GM19328 (cell line): ENCODE measurements around the gene DAD1.
"Not testable (repeated sequence)": the region's sequence is repeated elsewhere in the genome, so short reads cannot be mapped to it uniquely, and the experiment has no call there.

Experiments used
- ATAC-seq: cut with Tn5 transposase; IDR thresholded peaks from one replicate; pipeline ENCODE4 v1.9.1; 2021; ENCODE audit warnings: mild to moderate bottlenecking, moderate library complexity; ENCODE audit not compliant: unreplicated experiment

The DAD1 gene

DNA sequence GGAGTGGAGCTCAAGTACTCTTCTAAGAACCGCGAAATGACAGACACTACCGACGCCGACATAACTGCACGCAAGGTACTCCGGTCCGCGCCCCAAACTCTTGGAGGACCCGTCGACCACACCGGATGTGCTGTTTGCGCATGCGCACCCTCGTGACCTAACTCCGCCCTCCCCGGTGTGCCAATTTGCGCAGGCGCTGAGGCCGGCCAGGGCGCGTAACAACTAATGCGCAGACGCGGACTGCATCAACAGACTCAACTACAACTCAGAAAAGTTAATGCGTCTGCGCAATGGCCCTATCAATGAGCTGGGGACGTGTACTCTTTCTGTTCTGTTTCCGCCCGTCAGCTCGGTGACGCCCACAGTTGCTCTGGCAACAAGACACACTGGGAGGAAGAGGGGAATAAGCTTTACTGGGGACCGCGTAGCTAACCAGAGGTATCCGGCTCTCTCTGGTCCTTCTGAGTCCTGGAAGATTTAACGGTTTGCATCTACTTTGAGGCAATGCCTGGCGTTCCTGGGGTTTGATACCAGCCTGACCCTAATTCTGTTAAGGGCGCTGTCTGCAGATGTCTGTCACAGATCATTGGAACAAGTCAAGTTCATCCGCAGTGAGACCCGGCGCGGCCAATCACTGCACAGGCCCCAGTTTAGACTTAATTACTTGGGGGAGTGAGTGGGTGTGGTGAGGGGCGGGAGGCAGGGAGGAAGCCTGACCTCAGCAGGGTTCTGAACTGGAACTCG is at the start of gene DAD1:
TSS of gene DAD1 (minus strand) at position 129 of the 744 bp plus-strand sequence. CDS start at position 62, 67 bp downstream.
- peak; percentile 92 for ATAC-seq

DNA sequence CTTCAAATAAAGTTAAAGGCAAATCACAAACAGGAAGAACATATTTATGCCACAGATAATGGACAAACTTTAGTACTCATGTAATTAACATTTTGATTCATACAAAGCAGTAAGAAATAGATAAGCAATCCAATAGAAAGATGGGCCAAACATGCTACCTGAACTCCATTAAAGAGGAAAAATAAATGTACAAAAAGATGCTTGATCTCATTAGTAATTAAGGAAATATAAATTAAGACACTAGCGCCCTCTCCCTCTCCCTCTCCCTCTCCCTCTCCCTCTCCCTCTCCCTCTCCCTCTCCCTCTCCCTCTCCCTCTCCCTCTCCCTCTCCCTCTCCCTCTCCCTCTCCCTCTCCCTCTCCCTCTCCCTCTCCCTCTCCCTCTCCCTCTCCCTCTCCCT is 47.0 kb upstream of the DAD1 start:
- not testable (repeated sequence) for ATAC-seq

DNA sequence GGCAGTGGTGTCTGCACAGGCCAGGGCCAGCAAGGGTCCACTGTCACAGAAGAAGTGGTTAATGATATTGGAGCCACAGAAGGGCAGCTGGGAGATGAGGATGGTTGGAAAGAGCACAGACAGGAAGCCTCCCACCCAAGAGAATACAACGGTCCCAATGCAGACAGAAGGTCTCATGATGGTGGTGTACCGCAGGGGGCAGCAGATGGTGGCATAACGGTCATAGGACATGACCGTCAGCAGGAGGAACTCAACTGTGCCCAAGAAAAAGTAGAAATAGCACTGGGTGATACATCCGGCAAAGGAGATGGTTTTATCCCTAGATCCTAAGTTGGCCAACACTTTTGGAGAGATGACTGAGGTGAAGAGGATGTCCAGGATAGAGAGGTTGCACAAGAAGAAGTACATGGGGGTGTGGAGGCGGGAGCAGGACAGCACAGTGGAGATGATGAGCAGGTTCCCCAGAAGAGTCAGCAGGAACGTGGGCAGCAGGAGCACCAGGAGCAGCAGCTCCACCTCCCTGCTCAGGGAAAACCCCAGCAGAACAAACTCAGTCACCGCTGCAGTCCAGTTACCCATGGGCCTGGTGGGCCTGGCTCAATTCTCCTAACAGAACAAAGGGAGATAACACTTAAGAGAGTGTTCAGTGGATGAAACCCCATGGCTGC is 45.3 kb upstream of the DAD1 start:
- ATAC-seq = no peak

DNA sequence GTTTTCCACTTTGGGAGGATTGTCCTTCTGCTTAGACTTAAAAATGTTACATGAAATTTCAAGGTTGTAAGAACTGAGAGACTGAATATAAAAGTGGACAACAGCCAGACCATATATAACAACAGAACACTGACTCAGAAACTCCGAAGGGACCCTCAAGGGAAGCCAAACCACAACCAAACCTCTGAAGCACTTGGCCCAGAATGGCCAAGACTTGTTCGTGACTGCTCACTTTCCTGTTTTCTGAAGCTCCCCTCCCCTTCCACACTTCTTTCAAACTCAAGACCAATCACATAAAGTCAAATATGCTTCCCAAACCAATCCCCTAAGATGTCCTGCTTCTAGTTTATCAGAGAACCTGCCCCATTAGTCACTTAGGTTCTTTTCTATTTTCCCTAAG is 41.5 kb upstream of the DAD1 start:
- no peak for ATAC-seq

DNA sequence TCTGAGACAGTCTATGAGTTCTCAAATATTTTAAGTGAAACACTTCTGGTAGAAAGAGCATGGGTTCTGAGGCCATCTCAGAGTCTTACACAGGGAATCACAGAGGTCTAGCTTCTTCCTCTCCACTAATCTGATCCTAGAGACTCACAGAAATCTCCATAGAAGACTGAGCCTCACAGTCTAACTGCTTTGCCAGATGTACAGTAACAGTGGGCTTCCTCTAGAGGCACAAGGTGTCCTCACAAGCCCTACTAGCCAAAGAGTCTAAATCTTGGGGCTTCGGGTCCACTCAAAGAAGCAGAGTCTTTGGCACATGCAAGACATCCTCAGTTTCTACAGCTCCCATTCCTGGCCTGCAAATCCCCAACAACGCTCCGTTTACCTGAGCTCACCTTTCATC is 41.0 kb upstream of the DAD1 start:
- ATAC-seq = no peak

DNA sequence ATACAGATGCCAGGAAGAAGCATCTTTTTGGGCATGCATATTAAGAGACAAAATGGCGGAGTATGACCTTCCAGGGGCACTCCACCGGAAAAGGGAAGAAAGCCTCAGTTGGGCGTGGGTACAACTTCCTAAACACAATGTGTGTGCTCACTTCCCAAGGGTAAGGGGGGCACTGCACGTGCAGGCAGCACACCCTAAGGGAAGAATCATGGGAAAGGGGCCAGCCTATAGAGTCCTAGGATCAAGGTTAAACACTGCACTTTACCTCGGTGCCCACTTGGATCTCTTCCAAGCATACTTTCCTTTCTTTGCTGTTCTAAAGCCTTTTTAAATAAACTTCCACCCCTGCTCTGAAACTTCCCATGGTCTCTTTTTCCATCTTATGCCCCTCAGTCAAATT is 40.3 kb upstream of the DAD1 start:
- ATAC-seq = no peak

DNA sequence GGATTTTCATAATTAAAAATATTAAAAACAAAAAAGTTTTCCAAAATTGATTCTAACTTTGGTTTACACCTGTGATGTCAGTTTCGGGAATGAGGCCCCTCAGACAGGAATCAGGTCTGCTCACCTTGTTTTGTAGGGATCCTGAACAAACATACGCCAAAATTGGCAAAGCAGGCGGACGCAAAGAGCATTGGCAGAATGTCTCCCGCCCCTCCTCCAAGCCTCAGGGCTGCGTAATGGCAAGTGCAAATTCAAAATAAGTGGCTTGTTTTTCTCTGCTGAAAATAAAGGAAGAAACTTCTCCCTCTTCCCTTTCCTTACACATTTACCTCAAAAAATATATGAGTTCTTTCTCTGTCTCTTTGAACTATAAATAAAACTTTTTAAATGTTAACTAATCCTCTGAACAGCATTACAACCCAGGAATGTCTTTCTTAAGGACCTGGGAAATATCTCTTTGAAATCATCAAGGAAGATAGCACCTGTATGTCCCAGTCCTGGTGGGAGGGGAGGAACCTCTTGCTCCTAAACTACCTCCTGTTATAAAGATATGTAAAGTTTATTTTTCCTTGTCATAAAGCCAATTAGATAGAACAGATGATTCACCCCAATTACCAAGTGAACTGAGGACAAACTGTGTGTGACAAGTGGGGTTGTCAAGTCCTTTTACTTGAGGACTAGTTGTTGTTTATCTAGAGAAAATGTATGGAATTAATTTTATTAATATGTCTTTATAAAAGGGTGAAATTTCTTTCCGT is 38.7 kb upstream of the DAD1 start:
- ATAC-seq = no peak

DNA sequence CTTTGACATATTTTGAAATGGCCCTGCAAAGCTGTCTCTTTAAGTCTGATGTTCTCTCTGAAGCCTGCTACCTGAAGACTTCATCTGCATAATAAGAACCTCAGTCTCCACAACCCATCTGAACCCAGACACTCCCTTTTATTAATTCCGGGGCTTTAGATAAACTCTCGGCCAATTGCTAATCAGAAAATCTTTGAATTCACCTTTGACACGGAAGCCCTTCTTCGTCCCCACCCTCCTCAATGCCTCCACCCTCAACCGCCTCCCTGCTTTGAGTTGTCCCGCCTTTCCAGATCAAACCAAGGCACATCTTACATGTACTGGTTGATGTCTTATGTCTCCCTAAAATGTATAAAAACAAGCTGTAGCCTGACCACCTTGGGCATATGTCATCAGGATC is 37.6 kb upstream of the DAD1 start:
- ATAC-seq = no peak

DNA sequence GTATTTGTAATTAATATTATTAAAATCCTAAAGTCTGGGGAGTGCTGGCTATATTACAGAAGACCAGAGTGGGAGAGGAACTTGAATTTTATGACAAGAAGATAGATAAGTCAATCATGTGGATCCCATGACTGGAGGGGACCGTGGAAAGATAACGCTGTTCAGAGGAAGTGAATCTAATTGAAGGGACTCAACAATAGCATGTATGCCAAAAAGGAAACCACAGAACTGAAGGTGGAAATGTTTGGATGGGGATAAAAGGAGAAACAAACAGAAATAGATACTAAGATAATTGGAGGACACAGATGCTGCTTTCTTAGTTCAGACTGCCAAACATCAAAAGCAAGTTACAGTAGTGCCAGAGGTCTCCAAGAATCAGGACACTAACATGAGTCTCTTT is 34.0 kb upstream of the DAD1 start:
- ATAC-seq = no peak

DNA sequence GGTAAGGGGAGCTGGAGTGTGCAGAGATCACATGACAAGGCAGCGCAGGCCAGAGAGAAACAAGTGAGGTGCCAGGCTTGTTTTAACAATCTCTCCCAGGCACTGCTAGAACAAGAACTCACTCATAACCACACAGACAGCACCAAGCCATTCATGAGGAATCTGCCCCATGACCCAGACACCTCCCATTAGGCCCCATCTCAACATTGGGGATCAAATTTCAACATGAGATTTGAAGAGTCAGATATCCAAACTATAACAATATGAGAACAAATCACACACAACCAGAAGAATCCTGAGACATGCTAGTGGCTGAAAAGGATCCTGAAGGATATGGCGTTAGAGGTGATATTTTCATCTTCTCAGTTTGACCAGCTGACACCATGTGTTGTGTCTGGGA is 33.2 kb upstream of the DAD1 start:
- no peak for ATAC-seq

DNA sequence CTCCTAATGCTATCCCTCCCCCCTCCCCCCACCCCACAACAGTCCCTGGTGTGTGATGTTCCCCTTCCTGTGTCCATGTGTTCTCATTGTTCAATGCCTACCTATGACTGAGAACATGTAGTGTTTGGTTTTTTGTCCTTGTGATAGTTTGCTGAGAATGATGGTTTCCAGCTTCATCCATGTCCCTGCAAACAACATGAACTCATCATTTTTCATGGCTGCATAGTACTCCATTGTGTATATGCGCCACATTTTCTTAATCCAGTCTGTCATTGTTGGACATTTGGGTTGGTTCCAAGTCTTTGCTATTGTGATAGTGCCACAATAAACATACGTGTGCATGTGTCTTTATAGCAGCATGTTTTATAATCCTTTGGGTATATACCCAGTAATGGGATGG is 26.7 kb upstream of the DAD1 start:
- ATAC-seq = not testable (repeated sequence)

DNA sequence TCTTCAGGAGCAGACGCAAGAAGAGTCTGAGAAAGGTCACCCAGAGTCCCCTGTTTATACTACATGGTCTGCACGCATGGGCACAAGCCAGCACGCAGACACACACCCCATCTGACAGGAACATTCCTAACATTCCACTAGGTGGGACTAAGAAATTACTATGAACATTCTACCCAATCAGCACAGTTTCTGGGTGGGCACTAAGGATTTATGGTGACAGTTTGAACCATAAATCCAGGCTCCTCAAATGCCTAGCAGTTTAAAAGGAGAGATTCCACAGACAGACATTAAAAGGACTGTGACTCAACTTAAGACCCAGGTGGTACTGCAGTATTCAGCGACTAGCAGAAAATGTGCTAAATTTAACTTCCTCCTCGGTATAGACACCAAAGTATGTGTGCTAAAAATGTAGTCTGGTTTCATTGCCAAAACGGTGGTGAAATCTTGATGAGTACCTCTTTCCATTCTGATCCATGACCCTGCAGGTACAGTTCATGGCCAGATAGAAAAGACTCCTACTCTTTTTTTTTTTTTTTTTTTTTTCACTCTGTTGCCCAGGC is 25.3 kb upstream of the DAD1 start:
- ATAC-seq = no peak

DNA sequence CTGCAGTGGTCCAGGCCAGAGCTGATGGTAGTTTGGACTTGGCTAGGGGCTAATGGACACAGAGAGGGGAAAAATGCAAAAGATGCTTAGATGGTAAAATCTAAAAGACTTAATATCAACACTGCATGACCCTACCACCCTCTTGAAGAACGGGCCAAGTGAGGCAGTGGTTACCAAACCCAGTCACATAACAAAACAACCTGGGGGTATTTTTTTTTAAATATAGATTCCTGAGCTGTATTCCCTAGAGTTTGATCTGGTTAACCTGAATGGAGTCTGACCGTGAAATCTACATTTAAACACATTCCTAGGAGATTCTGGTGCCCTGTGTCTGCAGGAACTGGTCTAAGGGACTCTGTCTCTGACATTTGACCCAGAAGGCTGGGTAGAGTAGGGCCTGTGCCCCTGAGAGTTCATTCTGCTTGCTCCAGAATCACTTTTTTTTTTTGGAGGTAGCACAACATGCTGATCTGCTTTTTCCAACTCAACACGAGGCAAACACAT is 24.8 kb upstream of the DAD1 start:
- no peak for ATAC-seq

DNA sequence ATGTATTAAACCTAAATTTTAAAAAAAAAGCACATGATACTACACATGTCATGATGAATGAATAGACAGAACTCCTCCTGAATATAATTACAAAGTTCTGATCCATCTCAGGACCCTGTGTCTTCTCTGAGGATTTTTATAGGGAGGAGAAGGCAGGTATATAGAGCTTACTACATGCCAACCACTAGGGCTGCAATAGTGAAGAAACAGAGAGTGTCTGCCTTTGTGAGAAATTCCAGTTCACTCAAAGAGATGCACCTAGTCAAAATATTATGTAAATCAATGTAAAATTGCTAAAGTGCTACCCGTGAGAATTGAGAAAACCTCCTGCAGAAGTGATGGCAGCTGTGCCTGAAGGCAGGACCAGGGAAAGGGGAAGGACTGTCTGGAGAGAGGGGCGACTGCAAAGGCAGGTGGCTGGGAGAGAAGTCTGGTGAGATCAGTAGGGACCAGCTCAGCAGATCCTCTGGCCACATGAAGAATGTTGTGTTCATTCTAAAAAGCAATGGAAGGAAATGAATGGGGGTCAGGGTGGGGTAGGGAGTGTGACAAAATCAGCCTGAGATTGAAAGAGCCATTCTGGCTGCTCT is 24.2 kb upstream of the DAD1 start:
- ATAC-seq = no peak

DNA sequence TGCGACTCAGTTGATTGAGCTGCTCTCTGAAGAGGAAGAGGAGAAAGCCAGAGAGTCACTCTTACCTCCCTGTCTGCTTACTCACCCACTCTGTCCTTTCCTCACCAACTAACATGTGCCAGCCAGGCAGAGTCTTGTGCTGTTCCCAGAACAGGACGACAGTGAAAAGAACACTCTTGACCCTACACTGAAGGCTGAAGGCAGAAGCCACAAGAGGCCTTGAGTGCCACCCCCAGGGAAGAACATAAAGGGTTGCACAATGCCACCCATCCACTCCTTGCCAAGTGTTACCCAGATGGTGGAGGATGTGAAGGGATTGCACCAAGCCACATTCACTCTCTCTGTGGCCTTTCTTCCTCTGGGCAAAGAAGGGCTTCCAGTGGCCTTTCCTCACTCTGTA is 21.9 kb upstream of the DAD1 start:
- no peak for ATAC-seq

DNA sequence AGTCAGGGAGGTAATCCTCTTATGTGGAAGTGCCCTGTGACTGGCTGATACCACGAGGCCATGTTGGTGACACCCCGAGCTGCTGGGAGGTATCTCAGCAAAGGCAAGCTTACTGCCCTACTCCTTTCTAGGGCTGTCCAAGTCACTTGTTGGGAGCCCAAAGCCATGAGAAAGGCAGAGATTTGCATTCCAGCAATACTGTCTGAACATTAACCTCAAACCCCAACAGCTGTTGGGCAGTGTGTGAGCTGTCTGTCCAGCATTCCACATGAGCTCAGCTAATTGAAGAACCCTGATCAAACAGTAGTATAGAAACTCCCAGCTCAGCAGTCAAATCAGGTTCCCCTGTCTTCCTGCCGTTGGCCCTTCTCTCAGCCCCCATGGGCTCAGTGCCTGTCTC is 18.3 kb upstream of the DAD1 start:
- ATAC-seq = no peak

DNA sequence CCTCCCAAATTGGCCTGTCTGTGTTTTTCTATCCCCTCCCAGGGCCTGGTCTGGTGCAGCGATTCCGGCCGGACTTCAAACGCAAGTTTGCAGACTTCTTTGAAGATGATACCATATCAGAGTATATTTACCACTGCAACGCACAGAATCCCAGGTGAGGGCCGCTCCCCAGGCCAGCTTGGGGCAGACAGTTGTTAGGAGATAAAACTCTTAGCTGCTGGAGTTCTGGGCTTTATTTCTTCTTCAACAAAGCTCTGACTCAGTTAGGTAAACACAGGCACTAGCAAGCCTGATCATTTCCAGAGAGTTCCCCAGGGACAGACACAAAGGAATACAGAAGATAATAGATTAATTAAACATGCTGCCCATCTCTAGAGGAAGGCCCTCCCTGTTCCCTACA is 17.4 kb upstream of the DAD1 start:
- ATAC-seq = no peak

DNA sequence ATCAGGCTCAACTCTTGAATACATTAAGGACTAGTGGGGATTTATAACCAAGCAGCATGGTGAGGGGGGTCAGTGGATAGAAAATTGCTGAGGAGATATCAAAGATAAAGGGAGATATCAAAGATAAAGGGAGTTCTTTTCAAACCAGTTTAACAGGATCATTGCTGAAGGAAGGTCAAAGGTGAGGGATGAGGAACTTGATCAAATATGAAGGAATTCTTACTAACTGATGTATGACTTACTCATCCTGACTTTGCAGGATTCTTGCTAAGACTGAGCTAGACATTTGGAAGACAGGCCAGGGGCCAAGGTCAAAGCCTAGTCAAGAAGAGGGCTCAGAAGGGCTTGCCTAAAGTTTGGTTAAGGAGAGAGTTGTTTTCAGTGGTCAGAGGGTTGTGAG is 13.8 kb upstream of the DAD1 start:
- ATAC-seq = no peak

DNA sequence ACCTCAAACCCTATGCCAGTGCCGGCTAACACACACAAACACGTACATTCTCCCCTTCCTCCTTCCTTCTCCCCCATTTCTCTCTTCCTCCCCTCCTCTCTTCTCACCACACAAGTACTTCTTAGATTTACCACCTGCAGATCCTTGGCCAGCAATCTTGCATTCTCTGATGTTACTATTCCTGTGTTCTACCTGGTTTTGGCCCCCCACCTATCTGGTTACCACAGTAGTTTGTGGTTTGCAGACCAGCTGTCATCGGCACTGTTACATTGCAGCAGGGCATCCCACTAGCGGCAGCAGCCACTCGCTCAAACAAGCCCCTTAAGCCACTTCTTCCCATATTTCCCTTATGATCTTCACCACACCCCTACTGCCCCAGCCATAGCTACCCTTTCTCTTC is 13.0 kb upstream of the DAD1 start:
- no peak for ATAC-seq

DNA sequence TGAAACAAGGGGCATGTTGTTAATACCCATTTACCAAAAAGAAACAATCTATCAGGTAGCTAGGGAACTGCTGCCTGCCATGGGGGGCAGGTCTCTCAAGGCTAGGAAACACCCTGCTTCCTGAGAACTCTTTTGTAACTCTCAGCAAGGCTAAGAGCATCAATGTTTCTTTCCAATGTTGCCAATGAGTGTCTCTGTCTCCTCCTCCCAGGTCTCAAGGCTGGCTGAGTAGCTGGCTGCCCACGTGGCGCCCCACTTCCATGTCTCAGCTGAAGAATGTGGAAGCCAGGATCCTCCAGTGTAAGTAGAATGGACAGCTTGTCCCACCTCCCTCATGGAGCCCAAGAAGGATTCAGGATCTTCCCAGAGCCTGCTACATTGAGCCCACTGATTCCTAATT is 12.4 kb upstream of the DAD1 start:
- no peak for ATAC-seq

DNA sequence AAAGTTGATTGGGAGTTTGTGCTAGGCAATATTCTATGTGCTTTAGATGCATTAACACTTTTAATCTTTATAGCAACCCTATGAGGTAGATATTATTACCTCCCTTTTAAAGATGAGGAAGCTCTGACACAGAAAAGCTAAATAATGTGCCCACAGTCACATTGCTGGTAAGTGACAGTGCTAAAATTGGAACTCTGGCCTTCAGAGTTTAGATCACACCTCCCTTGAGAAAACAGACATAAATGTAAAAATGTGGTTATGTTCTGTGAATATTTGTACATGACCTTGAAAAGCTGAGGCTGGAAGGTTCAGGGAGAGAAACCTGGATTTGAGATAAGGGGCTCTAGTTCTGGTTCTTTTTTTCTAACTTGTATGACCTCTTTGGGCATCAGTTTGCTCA is 11.0 kb upstream of the DAD1 start:
- no peak for ATAC-seq
